Endothelial cell of umbilical vein (primary cell): ENCODE data around the gene KDM3A.

Experiments used
- CTCF ChIP-seq, 2 donors: IDR thresholded peaks; 1 replicate in 1 of 2; 2 replicates in 1 of 2; pipeline ENCODE4 v1.5.1; 2011; ENCODE audit warnings: low read length in 2 of 2, mild to moderate bottlenecking in 2 of 2, moderate library complexity in 2 of 2, control low read depth in 1 of 2, inconsistent platforms in 1 of 2, low read depth in 1 of 2; ENCODE audit not compliant: insufficient read depth in 1 of 2; ENCODE audit errors: extremely low read depth in 1 of 2
- EZH2 ChIP-seq: IDR thresholded peaks from 2 replicates; pipeline ENCODE4 v1.6.1; 2012; ENCODE audit warnings: borderline replicate concordance, low read depth, mild to moderate bottlenecking, moderate library complexity, low read length, inconsistent platforms; ENCODE audit not compliant: severe bottlenecking
- POLR2A ChIP-seq: IDR thresholded peaks from 2 replicates; pipeline ENCODE4 v1.6.1; 2012; ENCODE audit warnings: low read depth, mild to moderate bottlenecking, control low read depth, low read length
- POLR2AphosphoS5 ChIP-seq: IDR thresholded peaks from 2 replicates; pipeline ENCODE4 v1.6.1; 2012; ENCODE audit warnings: low read depth, mild to moderate bottlenecking, control low read depth, low read length, moderate library complexity; ENCODE audit not compliant: insufficient read depth

DNA sequence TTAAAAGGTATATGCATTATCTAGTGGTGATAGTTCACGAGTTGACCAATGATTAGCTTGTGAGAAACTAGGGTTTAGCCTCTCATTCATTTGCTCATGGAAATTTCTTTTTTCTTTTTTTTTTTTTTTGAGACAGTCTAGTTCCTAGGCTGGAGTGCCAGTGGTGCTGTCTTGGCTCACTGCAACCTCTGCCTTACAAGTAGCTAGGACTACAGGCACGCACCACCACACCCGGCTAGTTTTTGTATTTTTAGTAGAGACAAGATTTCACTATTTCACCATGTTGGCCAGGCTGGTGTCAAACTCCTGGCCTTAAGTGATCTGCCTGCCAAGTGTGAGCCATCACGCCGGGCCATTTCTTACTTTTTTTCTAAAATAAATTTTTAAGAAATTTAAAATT lies 14.0 kb downstream of the KDM3A start:
- no peak for TF ChIP-seq CTCF (IDR thresholded peaks at IDR 0.05; ENCODE audit: extremely low read depth in 1 of 2, insufficient read depth in 1 of 2, low read depth in 1 of 2, low read length in 2 of 2)
- TF ChIP-seq EZH2, result no peak
- TF ChIP-seq POLR2A, result no peak
- TF ChIP-seq POLR2AphosphoS5, result no peak
